ENCODE results near the gene MFAP4.
"Not testable (repeated sequence)": the region's sequence is repeated elsewhere in the genome, so short reads cannot be mapped to it uniquely, and the experiment has no call there.

The MFAP4 gene

DNA sequence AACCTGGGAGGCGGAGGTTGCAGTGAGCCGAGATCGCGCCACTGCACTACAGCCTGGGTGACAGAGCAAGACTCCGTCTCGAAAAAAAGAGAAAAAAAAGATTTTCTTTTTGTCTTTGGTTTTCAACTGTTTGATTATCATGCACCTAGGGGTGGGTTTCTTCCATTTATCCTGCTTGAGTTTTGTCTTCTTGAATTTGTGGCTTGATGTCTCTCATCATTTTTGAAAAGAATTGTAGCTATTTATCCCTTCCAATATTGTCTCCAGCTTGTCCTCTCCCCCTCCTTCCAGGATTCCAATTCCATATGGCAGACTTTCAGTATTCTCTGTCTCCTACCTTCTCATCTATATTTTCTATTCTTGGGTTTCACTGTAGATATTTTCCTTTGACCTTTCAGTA is 32.2 kb downstream of the MFAP4 start:
- TF ChIP-seq POLR2AphosphoS5 (IDR thresholded peaks at IDR 0.05; ENCODE audit: low read depth): no peak
- TF ChIP-seq GABPA (IDR thresholded peaks at IDR 0.05; ENCODE audit: low read depth): no peak
- TF ChIP-seq, protein P1, sequence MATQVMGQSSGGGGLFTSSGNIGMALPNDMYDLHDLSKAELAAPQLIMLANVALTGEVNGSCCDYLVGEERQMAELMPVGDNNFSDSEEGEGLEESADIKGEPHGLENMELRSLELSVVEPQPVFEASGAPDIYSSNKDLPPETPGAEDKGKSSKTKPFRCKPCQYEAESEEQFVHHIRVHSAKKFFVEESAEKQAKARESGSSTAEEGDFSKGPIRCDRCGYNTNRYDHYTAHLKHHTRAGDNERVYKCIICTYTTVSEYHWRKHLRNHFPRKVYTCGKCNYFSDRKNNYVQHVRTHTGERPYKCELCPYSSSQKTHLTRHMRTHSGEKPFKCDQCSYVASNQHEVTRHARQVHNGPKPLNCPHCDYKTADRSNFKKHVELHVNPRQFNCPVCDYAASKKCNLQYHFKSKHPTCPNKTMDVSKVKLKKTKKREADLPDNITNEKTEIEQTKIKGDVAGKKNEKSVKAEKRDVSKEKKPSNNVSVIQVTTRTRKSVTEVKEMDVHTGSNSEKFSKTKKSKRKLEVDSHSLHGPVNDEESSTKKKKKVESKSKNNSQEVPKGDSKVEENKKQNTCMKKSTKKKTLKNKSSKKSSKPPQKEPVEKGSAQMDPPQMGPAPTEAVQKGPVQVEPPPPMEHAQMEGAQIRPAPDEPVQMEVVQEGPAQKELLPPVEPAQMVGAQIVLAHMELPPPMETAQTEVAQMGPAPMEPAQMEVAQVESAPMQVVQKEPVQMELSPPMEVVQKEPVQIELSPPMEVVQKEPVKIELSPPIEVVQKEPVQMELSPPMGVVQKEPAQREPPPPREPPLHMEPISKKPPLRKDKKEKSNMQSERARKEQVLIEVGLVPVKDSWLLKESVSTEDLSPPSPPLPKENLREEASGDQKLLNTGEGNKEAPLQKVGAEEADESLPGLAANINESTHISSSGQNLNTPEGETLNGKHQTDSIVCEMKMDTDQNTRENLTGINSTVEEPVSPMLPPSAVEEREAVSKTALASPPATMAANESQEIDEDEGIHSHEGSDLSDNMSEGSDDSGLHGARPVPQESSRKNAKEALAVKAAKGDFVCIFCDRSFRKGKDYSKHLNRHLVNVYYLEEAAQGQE (IDR thresholded peaks at IDR 0.05; ENCODE audit: insufficient replicate concordance, low read depth): no peak
- TF ChIP-seq, protein P2, sequence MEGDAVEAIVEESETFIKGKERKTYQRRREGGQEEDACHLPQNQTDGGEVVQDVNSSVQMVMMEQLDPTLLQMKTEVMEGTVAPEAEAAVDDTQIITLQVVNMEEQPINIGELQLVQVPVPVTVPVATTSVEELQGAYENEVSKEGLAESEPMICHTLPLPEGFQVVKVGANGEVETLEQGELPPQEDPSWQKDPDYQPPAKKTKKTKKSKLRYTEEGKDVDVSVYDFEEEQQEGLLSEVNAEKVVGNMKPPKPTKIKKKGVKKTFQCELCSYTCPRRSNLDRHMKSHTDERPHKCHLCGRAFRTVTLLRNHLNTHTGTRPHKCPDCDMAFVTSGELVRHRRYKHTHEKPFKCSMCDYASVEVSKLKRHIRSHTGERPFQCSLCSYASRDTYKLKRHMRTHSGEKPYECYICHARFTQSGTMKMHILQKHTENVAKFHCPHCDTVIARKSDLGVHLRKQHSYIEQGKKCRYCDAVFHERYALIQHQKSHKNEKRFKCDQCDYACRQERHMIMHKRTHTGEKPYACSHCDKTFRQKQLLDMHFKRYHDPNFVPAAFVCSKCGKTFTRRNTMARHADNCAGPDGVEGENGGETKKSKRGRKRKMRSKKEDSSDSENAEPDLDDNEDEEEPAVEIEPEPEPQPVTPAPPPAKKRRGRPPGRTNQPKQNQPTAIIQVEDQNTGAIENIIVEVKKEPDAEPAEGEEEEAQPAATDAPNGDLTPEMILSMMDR (IDR thresholded peaks at IDR 0.05; ENCODE audit: insufficient read depth, low read length): no peak
- TF ChIP-seq SPI1 (IDR thresholded peaks at IDR 0.05; ENCODE audit: borderline replicate concordance, low read depth): no peak
- DNase-seq (ENCODE audit: low read depth in 1 of 2, low spot score in 1 of 2): no peak
- Histone ChIP-seq H3K4me3 (replicated peaks; ENCODE audit: insufficient read depth, low read length) (no peak overlapping the region), H3K27ac (replicated peaks) (no peak overlapping the region), H3K27me3 (ENCODE audit: insufficient read depth, poor library complexity, severe bottlenecking) (no peaks in the 10 kb centered on the region)

DNA sequence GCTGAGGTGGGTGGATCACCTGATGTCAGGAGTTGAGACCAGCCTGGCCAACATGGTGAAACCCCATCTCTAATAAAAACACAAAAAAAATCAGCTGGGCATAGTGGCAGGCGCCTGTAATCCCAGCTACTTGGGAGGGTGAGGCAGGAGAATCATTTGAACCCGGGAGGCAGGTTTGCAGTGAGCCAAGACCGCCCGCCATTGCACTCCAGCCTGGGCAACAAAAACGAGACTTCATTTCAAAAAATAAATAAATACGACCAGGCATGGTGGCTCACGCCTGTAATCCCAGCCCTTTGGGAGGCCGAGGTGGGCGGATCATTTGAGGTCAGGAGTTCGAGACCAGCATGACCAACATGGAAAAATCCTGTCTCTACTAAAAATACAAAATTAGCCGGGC is 33.6 kb downstream of the MFAP4 start:
- H3K4me3 ChIP-seq (replicated peaks; ENCODE audit: insufficient read depth, low read length); H3K27ac ChIP-seq (replicated peaks); DNase-seq (ENCODE audit: low read depth in 1 of 2, low spot score in 1 of 2); H3K27me3 ChIP-seq (ENCODE audit: insufficient read depth, poor library complexity, severe bottlenecking): not testable (repeated sequence)

DNA sequence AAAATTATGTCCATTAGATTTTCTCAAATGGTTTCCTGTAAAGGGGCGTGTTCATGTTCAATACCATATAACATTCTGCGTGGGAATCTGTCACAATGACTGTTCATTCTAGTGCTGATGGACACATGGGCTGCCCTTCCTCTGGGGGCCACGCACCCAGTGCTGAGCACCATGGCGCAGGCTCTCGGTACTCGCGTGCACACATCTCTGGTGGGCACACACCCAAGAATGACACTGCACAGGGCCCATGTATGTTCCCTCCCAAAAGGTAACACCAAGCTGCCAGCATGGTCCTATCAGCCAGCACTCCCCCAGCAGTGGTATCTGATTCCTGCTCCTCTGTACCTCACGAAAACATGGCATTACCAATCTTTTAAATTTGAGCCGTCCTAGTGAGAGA is 38.2 kb downstream of the MFAP4 start:
- H3K4me3 ChIP-seq (replicated peaks; ENCODE audit: insufficient read depth, low read length): no peak overlapping the region
- TF ChIP-seq, protein P1 (IDR thresholded peaks at IDR 0.05; ENCODE audit: insufficient replicate concordance, low read depth): no peak
- no peak for TF ChIP-seq SPI1 (IDR thresholded peaks at IDR 0.05; ENCODE audit: borderline replicate concordance, low read depth)
- TF ChIP-seq, protein P2 (IDR thresholded peaks at IDR 0.05; ENCODE audit: insufficient read depth, low read length): no peak
- H3K27me3 ChIP-seq (ENCODE audit: insufficient read depth, poor library complexity, severe bottlenecking): no peaks in the 10 kb centered on the region
- no peak for DNase-seq (ENCODE audit: low read depth in 1 of 2, low spot score in 1 of 2)
- H3K27ac ChIP-seq (replicated peaks): no peak overlapping the region

DNA sequence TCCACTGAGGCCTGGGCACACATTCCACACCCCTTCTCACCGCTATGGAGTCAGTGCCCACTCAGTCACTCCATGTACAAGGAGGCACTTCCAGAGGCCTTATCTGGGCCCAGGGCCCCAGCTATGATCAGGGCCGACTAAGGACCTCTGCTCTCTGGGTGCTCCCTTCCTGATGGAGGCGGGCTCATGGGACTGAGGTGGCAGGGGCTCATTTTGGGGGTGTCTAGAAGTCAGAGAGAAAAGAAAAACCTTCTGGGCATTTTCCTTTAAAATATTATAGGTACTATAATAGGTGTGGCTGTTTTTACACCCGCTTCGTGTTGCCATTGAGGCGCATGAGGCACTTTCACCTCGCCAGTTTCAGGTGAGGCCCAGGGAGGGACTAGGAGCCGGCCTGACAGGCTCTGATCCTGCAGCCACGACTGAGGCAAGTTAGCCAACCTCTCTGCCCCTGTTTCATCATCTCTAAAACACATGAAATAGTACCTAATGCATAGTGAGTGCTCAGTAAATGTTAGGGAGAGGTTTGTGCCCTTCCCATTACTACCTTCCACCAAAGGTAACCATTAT is 38.8 kb downstream of the MFAP4 start:
- Histone ChIP-seq H3K4me3 (replicated peaks; ENCODE audit: insufficient read depth, low read length) (no peak overlapping the region), H3K27me3 (ENCODE audit: insufficient read depth, poor library complexity, severe bottlenecking) (no peaks in the 10 kb centered on the region), H3K27ac (replicated peaks) (no peak overlapping the region)

More for the DNA sequence above, 38.8 kb downstream of the MFAP4 start:
- no peak for DNase-seq (ENCODE audit: low read depth in 1 of 2, low spot score in 1 of 2)
- TF ChIP-seq SPI1 (IDR thresholded peaks at IDR 0.05; ENCODE audit: borderline replicate concordance, low read depth): no peak
- TF ChIP-seq, protein P1 (IDR thresholded peaks at IDR 0.05; ENCODE audit: insufficient replicate concordance, low read depth): no peak
- TF ChIP-seq, protein P2 (IDR thresholded peaks at IDR 0.05; ENCODE audit: insufficient read depth, low read length): no peak
